IPS-15b (cell line): ENCODE results near the gene KIZ.
A peak's percentile ranks its signal among the peaks of the same experiment; 100 is the strongest.

Experiments used
- H3K27me3 ChIP-seq: one replicate; pipeline ENCODE4 v1.6.1; 2013; ENCODE audit warnings: low read length; ENCODE audit not compliant: control insufficient read depth, insufficient read depth
- H3K36me3 ChIP-seq: one replicate; pipeline ENCODE4 v1.6.1; 2013; ENCODE audit warnings: low read length; ENCODE audit not compliant: control insufficient read depth, insufficient read depth
- H3K4me1 ChIP-seq: one replicate; pipeline ENCODE4 v1.6.1; 2013; ENCODE audit warnings: mild to moderate bottlenecking, low read length; ENCODE audit not compliant: control insufficient read depth, insufficient read depth
- H3K4me3 ChIP-seq: one replicate; pipeline ENCODE4 v1.5.1; 2013; ENCODE audit warnings: low read depth, low read length
- H3K9ac ChIP-seq: one replicate; pipeline ENCODE4 v1.6.1; 2013; ENCODE audit warnings: low read depth, mild to moderate bottlenecking, low read length
- H3K9me3 ChIP-seq: one replicate; pipeline ENCODE4 v1.6.1; 2013; ENCODE audit warnings: mild to moderate bottlenecking, low read length; ENCODE audit not compliant: control insufficient read depth, insufficient read depth

Gene KIZ

DNA sequence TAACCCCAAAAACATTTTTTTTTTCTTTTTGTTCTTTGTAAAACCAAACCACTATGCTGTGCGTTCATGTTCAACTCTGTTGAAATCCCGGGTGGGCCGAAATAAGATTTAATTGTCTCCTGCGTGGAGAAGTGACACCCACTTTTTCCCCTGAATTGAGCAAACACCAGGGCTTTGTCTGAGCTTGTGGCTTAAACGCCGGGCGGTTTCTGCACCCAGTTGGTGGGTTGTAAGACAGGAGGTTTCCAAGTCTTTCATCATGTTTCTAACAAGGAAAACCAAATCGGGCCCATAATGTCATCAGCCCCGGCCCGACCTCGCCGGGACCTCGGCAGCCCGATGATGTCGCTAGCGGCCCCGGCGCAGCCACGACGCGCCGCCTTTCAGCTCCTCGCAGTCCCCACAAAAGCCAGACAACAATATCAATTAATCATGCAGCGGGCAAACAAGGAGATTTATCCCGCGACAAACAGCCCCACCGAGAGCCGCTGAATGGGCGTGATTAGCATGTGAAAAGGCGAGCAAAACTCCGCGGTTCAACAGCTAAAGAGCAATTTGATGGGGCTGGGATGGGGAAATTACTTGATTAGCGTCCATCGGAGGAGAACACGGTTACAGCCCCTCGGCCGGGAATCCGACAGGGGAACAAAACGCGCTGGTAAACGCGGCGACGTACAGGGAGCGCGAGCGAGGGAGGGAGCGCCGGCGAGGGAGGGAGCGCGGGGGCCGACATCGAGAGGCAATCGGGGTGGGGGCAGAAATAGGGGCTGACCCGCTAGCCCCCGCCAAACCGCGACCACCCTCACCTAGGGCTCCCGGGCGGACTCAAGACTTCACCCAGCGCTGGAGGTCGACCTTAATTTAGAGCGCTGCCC, 25.1 kb upstream of the KIZ start:
- H3K4me1 ChIP-seq = peaks cover 17% of the 10 kb centered on the region
- no peaks in the 10 kb centered on the region for H3K9me3 ChIP-seq
- H3K36me3 ChIP-seq = no peaks in the 10 kb centered on the region
- H3K27me3 ChIP-seq = peaks cover 83% of the 10 kb centered on the region
- peak overlapping the region; percentile 71 for H3K4me3 ChIP-seq
- H3K9ac ChIP-seq = no peak overlapping the region

- no peaks in the 10 kb centered on the region for H3K36me3 ChIP-seq
- H3K27me3 ChIP-seq = peaks cover 88% of the 10 kb centered on the region
- no peaks in the 10 kb centered on the region for H3K9me3 ChIP-seq
- H3K4me1 ChIP-seq = peaks cover 17% of the 10 kb centered on the region
- peak overlapping the region; percentile 71 for H3K4me3 ChIP-seq
- H3K9ac ChIP-seq = no peak overlapping the region
Observed at GRCh38 chr20:21101453-21101931, 24.4 kb upstream of the KIZ start.

- Histone ChIP-seq H3K9me3 (no peaks in the 10 kb centered on the region), H3K9ac (no peak overlapping the region), H3K4me3 (peak overlapping the region; percentile 71), H3K4me1 (peaks cover 21% of the 10 kb centered on the region), H3K27me3 (peaks cover 88% of the 10 kb centered on the region), H3K36me3 (no peaks in the 10 kb centered on the region)
Observed at GRCh38 chr20:21101932-21102575, 23.8 kb upstream of the KIZ start.

- H3K9ac ChIP-seq = no peak overlapping the region
- no peaks in the 10 kb centered on the region for H3K9me3 ChIP-seq
- peak overlapping the region; percentile 71 for H3K4me3 ChIP-seq
- peaks cover 88% of the 10 kb centered on the region for H3K27me3 ChIP-seq
- peaks cover 21% of the 10 kb centered on the region for H3K4me1 ChIP-seq
- H3K36me3 ChIP-seq = no peaks in the 10 kb centered on the region
Observed at GRCh38 chr20:21102603-21103311, 23.1 kb upstream of the KIZ start.

GRCh38 chr20:21103582-21104465, 22.1 kb upstream of the KIZ start:
- H3K27me3 ChIP-seq = peaks cover 88% of the 10 kb centered on the region
- H3K9ac ChIP-seq = no peak overlapping the region
- peak overlapping the region; percentile 71 for H3K4me3 ChIP-seq
- H3K9me3 ChIP-seq = no peaks in the 10 kb centered on the region
- peaks cover 19% of the 10 kb centered on the region for H3K4me1 ChIP-seq
- H3K36me3 ChIP-seq = no peaks in the 10 kb centered on the region

DNA sequence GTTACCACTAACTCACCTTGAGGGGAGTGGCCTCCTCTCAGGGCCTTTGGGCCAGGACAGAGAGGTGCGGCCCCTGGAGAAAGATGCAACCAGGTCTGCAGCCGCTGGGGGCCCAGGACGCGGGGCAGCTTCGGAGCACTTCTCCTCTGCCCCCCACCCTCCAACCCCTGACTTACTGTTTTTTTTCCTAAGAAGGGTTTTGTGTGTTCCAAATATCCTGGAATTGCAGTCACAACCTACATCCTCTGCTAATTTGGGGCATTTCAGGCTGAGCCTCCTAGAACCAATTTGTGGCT, 21.5 kb upstream of the KIZ start:
- H3K9ac ChIP-seq = no peak overlapping the region
- peaks cover 88% of the 10 kb centered on the region for H3K27me3 ChIP-seq
- H3K4me3 ChIP-seq = peak overlapping the region; percentile 71
- no peaks in the 10 kb centered on the region for H3K9me3 ChIP-seq
- H3K36me3 ChIP-seq = no peaks in the 10 kb centered on the region
- peaks cover 19% of the 10 kb centered on the region for H3K4me1 ChIP-seq

- H3K4me1 ChIP-seq = peaks cover 16% of the 10 kb centered on the region
- H3K27me3 ChIP-seq = peaks cover 83% of the 10 kb centered on the region
- H3K9ac ChIP-seq = no peak overlapping the region
- no peaks in the 10 kb centered on the region for H3K9me3 ChIP-seq
- peak overlapping the region; percentile 68 for H3K4me3 ChIP-seq
- H3K36me3 ChIP-seq = no peaks in the 10 kb centered on the region
Observed at GRCh38 chr20:21104921-21105320, 21.0 kb upstream of the KIZ start.

DNA sequence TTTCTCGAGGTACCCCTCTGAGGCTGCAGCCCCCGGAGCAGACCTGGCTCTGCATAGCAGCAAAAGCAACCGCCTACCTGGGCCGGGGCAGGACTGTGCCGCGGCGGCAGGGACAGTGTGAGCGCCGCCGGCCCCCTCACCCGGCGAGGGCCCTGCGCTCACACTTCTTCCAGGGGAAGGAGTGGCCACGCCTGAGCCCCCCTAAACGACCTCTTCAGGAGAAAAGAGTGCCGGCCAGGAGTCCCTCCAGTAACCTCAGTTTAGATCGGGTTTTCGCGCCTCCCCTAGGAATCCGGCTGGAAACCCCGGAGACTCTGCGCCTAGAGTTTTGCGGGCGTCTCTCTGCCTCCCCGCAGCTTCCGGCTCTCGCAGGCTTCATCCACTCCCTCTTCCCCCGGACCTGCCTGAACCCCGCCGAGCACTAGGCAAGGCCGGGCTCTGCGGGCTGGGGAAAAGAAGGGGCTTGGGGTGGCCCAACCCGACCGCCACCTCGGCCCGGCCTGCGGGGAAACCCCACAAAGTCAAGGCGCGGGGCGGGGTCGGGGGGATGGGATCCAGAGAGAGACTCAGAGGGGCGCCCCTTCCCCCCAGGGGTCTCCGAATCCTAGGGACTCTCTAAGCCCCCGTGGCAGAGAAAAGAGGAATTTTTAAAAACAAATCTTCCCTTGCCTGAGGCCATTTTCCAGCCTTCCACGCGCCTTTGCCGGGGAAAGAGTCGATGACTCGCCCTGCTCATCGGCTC, 20.3 kb upstream of the KIZ start:
- peaks cover 16% of the 10 kb centered on the region for H3K4me1 ChIP-seq
- H3K4me3 ChIP-seq = peak overlapping the region; percentile 68
- H3K27me3 ChIP-seq = peaks cover 77% of the 10 kb centered on the region
- H3K9me3 ChIP-seq = no peaks in the 10 kb centered on the region
- H3K36me3 ChIP-seq = no peaks in the 10 kb centered on the region
- H3K9ac ChIP-seq = peak overlapping the region; percentile 47

GRCh38 chr20:21106171-21107017, 19.5 kb upstream of the KIZ start, which contains the start of gene LINC00237:
Gene LINC00237 (minus strand): TSS chr20:21106358.
- Histone ChIP-seq H3K9ac (peak within 1 kb of the TSS; percentile 47), H3K36me3 (no peaks in the 10 kb centered on the region), H3K9me3 (no peaks in the 10 kb centered on the region), H3K4me1 (peaks cover 18% of the 10 kb centered on the region), H3K27me3 (peaks cover 76% of the 10 kb centered on the region), H3K4me3 (peak within 1 kb of the TSS; percentile 68)

DNA sequence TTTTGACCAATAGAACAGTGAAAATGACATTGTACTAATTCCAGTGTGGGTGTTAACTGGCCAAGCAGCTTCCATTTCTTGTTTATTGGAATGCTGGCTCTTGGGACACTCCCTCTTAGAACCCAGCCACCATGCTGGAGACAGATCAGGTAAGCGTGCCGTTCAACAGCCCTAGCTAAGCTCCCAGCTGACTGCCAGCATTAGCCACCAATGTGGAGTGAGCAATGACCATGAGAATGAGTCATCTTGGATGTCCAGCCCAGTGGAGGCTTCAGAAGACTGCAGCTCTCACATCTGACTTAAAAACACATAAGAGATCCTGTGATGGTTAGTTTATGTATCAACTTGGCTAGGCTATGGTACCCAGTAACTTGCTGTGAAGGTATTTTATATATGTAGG, 16.7 kb upstream of the KIZ start:
- Histone ChIP-seq H3K36me3 (no peaks in the 10 kb centered on the region), H3K4me3 (no peak overlapping the region), H3K9me3 (no peaks in the 10 kb centered on the region), H3K9ac (no peak overlapping the region), H3K4me1 (peaks cover 17% of the 10 kb centered on the region), H3K27me3 (peaks cover 51% of the 10 kb centered on the region)
